Muscle of leg (tissue), 16 donors: ENCODE results near the gene XCL2. TPM values are rescaled to one million over a fixed set of nuclear protein-coding genes. Genes with fewer than 3 reads are reported as not detected.
"Not testable (repeated sequence)": the region's sequence is repeated elsewhere in the genome, so short reads cannot be mapped to it uniquely, and the experiment has no call there.

ENCODE experiments used
- DNase-seq: peaks from one replicate; pipeline ENCODE4 v3.0.0; 2013
- H3K27ac ChIP-seq: one replicate; pipeline ENCODE4 v1.5.1; 2013; ENCODE audit warnings: mild to moderate bottlenecking, low read length, control low read depth
- H3K27me3 ChIP-seq: one replicate; pipeline ENCODE4 v1.6.1; 2013; ENCODE audit warnings: low read length; ENCODE audit not compliant: control insufficient read depth, insufficient read depth
- H3K36me3 ChIP-seq: one replicate; pipeline ENCODE4 v1.6.1; 2013; ENCODE audit warnings: low read length; ENCODE audit not compliant: control insufficient read depth, insufficient read depth
- H3K4me1 ChIP-seq: one replicate; pipeline ENCODE4 v1.6.1; 2013; ENCODE audit warnings: low read length; ENCODE audit not compliant: control insufficient read depth, insufficient read depth
- H3K4me3 ChIP-seq: one replicate; pipeline ENCODE4 v1.5.1; 2013; ENCODE audit warnings: low read length, control low read depth
- H3K9me3 ChIP-seq: replicated peaks from 2 replicates; pipeline ENCODE4 v1.6.1; 2013; ENCODE audit warnings: low read depth, low read length; ENCODE audit not compliant: control insufficient read depth
- WGBS: methylation state at CpG from one replicate; pipeline ENCODE4 v1.1.5; 2013; ENCODE audit warnings: missing lambda C conversion rate; ENCODE audit not compliant: insufficient coverage; 5-methylcytosine and 5-hydroxymethylcytosine counted together
- long read RNA-seq, 11 donors: transcript quantifications; one replicate each; lab custom pipeline, GENCODE V29; 2026
- polyA plus RNA-seq, 8 donors: library from polyadenylated mRNA; unstranded; fragments of 120-200 nt; gene quantifications; one replicate each; pipeline versions ENCODE4 v1.2.1 to v1.2.3, GENCODE V29; 2013; ENCODE audit warnings: inconsistent platforms in 1 of 8, low replicate concordance in 1 of 8; ENCODE audit not compliant: insufficient read length in 8 of 8, insufficient read depth in 1 of 8
- total RNA-seq: library from RNA; stranded (reverse); fragments of 120-200 nt; gene quantifications from one replicate; pipeline ENCODE4 v1.2.4, GENCODE V29; 2013

The XCL2 gene
- total RNA-seq (0.35 TPM), polyA plus RNA-seq (under 1 TPM in 4 of 8 donors, not detected in 4; 0.26 to 0.69 (median 0.35) TPM)
- long read RNA-seq, donor 1, result 0 reads
- long read RNA-seq, donor 2, result 0 reads
- long read RNA-seq, donor 3, result 0 reads
- long read RNA-seq, donor 4, result 0 reads
- long read RNA-seq, donor 5, result 0 reads
- long read RNA-seq, donor 6, result 0 reads
- long read RNA-seq, donor 7, result 0 reads
- long read RNA-seq, donor 8, result 0 reads
- long read RNA-seq, donor 9, result 0 reads
- long read RNA-seq, donor 10, result 0 reads
- long read RNA-seq, donor 11, result 0 reads

GRCh38 chr1:168543840-168544498 lies at the start of gene XCL2:
XCL2 (minus strand) TSS chr1:168543997; CDS start chr1:168543964, 33 bp downstream.
- not testable (repeated sequence) for H3K27ac ChIP-seq, H3K4me1 ChIP-seq, H3K27me3 ChIP-seq, H3K4me3 ChIP-seq, DNase-seq, H3K9me3 ChIP-seq, H3K36me3 ChIP-seq
- WGBS, result no CpG with 5 or more reads among the region's 8 CpGs

- H3K27me3 ChIP-seq, result no peaks in the 10 kb centered on the region
Observed at GRCh38 chr1:168591641-168592250, 47.9 kb upstream of the XCL2 start.

GRCh38 chr1:168591066-168591465 lies 47.3 kb upstream of the XCL2 start:
- no peak for DNase-seq

More at GRCh38 chr1:168591641-168592250, 47.9 kb upstream of the XCL2 start:
- Histone ChIP-seq H3K9me3 (no peaks in the 10 kb centered on the region), H3K4me1 (no peaks in the 10 kb centered on the region), H3K36me3 (no peaks in the 10 kb centered on the region), H3K4me3 (no peak overlapping the region), H3K27ac (no peak overlapping the region)
- WGBS, result no CpG with 5 or more reads among the region's 2 CpGs
- no peak for DNase-seq

GRCh38 chr1:168589167-168589566 lies 45.4 kb upstream of the XCL2 start:
- no peak for DNase-seq
- Histone ChIP-seq H3K36me3 (no peaks in the 10 kb centered on the region), H3K4me1 (no peaks in the 10 kb centered on the region), H3K4me3 (no peak overlapping the region), H3K27me3 (no peaks in the 10 kb centered on the region), H3K27ac (no peak overlapping the region), H3K9me3 (no peaks in the 10 kb centered on the region)
- WGBS, result no CpG with 5 or more reads among the region's 2 CpGs

More at GRCh38 chr1:168591066-168591465, 47.3 kb upstream of the XCL2 start:
- WGBS, result 97% methylated on average over 4 of the region's 5 CpGs
- H3K9me3 ChIP-seq, result no peaks in the 10 kb centered on the region
- H3K27ac ChIP-seq, result no peak overlapping the region
- H3K27me3 ChIP-seq, result no peaks in the 10 kb centered on the region
- H3K4me1 ChIP-seq, result no peaks in the 10 kb centered on the region
- H3K36me3 ChIP-seq, result no peaks in the 10 kb centered on the region
- no peak overlapping the region for H3K4me3 ChIP-seq

GRCh38 chr1:168585937-168586336 lies 42.1 kb upstream of the XCL2 start:
- no peaks in the 10 kb centered on the region for H3K4me1 ChIP-seq
- H3K4me3 ChIP-seq, result no peak overlapping the region
- no peak for DNase-seq
- no CpG with 5 or more reads among the region's 1 CpG for WGBS
- no peaks in the 10 kb centered on the region for H3K9me3 ChIP-seq
- H3K36me3 ChIP-seq, result no peaks in the 10 kb centered on the region
- H3K27ac ChIP-seq, result no peak overlapping the region
- H3K27me3 ChIP-seq, result no peaks in the 10 kb centered on the region

- no peak overlapping the region for H3K27ac ChIP-seq
- 50% methylated on average over 1 of the region's 3 CpGs for WGBS
- no peaks in the 10 kb centered on the region for H3K27me3 ChIP-seq
- no peaks in the 10 kb centered on the region for H3K9me3 ChIP-seq
- no peaks in the 10 kb centered on the region for H3K4me1 ChIP-seq
- DNase-seq, result no peak
- H3K4me3 ChIP-seq, result no peak overlapping the region
- H3K36me3 ChIP-seq, result no peaks in the 10 kb centered on the region
Observed at GRCh38 chr1:168585191-168585590, 41.4 kb upstream of the XCL2 start.

- no peaks in the 10 kb centered on the region for H3K27me3 ChIP-seq
- no peaks in the 10 kb centered on the region for H3K4me1 ChIP-seq
- no peak for DNase-seq
- no peaks in the 10 kb centered on the region for H3K9me3 ChIP-seq
- no peaks in the 10 kb centered on the region for H3K36me3 ChIP-seq
- no peak overlapping the region for H3K27ac ChIP-seq
- WGBS, result 45% methylated on average over 3 of the region's 6 CpGs
- no peak overlapping the region for H3K4me3 ChIP-seq
Observed at GRCh38 chr1:168583571-168583970, 39.8 kb upstream of the XCL2 start.

GRCh38 chr1:168582688-168583336 lies 39.0 kb upstream of the XCL2 start:
- peak; percentile 60 for DNase-seq
- no peaks in the 10 kb centered on the region for H3K4me1 ChIP-seq
- WGBS, result 17% methylated on average over 1 of the region's 6 CpGs

GRCh38 chr1:168581817-168582572 lies 38.2 kb upstream of the XCL2 start:
- no peaks in the 10 kb centered on the region for H3K4me1 ChIP-seq
- H3K4me3 ChIP-seq, result no peak overlapping the region
- H3K27ac ChIP-seq, result no peak overlapping the region
- DNase-seq, result no peak
- H3K27me3 ChIP-seq, result no peaks in the 10 kb centered on the region
- no CpG with 5 or more reads among the region's 4 CpGs for WGBS
- no peaks in the 10 kb centered on the region for H3K9me3 ChIP-seq
- no peaks in the 10 kb centered on the region for H3K36me3 ChIP-seq

More at GRCh38 chr1:168582688-168583336, 39.0 kb upstream of the XCL2 start:
- Histone ChIP-seq H3K36me3 (no peaks in the 10 kb centered on the region), H3K27ac (no peak overlapping the region), H3K9me3 (no peaks in the 10 kb centered on the region), H3K4me3 (no peak overlapping the region), H3K27me3 (no peaks in the 10 kb centered on the region)
